CD4-positive, alpha-beta T cell treated with Interleukin-4 for 4 hours (primary cell): Measurements from ENCODE around the gene TOMM20.
"Not testable (repeated sequence)": the region's sequence is repeated elsewhere in the genome, so short reads cannot be mapped to it uniquely, and the experiment has no call there.

Experiments
- DNase-seq: peaks from one replicate; pipeline ENCODE4 v3.0.0-alpha.2; 2020

Gene TOMM20

DNA sequence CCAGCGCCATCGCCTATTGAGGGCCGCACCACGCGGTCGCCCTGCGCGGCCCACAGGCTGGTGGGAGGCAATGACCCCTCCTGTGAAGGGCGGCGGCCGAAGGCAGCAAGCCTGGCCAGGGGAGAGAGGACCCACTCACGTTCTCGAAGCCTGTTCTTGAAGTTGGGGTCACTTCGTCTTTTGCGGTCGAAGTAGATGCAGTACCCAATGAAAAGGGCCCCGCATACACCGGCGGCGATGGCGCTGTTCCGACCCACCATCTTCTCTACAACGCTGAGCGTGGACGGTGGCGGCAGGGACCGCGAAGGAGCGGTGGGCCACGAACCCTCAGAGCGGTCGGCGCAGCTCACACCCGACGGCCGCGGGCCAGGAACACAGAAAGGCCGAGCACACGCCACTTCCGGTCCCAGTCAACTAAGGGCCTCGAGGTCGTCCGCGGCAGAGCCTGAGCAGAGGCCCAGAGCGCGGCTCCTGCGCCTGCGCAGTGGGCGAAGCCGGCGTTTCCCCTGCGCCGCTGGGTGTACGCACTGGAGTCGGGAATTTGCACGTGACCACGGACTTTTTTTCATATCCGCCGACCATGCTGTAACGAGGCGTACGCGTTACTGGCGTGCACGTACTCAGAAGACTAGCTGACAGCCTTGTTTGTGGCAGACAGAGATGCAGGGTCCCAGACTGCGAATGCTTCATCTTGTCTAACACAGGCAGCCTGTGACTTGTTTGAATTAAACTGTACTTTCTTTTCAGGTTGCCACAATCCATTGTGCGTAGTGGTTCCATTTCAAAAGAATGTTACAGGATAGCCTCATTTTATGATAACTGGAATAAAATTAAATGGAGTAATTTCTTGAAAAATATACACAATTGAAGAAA is at the start of gene TOMM20:
Gene TOMM20 (minus strand): TSS at position 382 of the 873 bp plus-strand sequence. CDS start 122 bp downstream, at position 260.
- DNase-seq, result peak; percentile 96

DNA sequence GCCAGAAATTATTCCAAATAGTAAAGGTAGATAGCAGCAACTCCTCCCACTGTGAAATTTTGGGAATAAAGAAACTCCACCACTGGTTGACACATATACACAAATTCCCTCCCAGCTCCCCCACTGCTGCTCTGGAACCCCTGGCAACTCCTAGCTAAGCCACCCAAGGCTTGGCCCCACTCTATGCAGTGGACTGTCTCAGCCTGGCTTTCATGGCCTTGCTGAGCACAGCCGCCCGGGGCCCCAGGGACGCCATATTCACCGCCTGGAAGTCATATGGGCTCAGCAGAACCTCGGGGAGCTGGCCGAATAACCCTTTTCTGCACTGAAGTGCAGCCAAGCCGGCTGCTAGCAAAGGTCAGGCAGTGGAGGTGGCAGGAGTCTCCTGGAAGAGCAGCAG is 47.8 kb upstream of the TOMM20 start:
- no peak for DNase-seq

- DNase-seq, result no peak
Measured at GRCh38 chr1:235169986-235170385, 41.3 kb upstream of the TOMM20 start.

- DNase-seq, result no peak
Measured at GRCh38 chr1:235168375-235168774, 39.7 kb upstream of the TOMM20 start.

GRCh38 chr1:235161685-235162327 is 33.2 kb upstream of the TOMM20 start:
- no peak for DNase-seq

- DNase-seq, result peak; percentile 88
Measured at GRCh38 chr1:235160957-235161684, 32.5 kb upstream of the TOMM20 start, which contains the start of gene RBM34. TSS of gene RBM34 (minus strand) at chr1:235161250. CDS start at chr1:235161226, 24 bp downstream.

- DNase-seq, result peak; percentile 59
Measured at GRCh38 chr1:235160383-235160956, 31.8 kb upstream of the TOMM20 start.

DNA sequence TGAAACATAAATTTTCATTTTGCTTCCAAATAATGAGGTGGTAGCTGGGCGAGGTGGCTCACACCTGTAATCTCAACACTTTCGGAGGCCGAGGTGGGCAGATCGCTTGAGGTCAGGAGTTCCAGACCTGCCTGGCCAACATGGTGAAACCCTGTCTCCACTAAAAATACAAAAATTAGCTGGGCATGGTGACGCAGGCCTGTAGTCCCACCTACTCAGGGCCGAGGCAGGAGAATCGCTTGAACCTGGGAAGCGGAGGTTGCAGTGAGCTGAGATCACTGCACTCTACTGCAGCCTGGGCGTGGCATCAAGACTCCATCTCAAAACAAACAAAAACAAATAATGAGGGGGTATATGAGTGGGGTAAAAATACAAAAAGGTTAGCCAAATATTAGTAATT is 31.3 kb upstream of the TOMM20 start:
- DNase-seq, result not testable (repeated sequence)

DNA sequence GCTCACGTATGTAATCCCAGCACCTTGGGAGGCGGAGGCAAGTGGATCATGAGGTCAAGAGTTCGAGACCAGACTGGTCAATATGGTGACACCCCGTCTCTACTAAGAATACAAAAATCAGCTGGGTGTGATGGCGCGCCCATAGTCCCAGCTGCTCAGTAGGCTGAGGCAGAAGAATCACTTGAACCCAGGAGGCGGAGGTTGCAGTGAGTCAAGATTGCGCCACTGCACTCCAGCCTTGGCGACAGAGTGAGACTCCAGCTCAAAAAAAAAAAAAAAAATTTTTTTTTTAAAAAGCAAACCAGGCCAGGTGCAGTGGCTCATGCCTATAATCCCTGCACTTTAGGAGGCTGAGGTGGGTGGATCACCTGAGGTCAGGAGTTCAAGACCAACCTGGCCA is 30.6 kb upstream of the TOMM20 start:
- DNase-seq, result not testable (repeated sequence)

GRCh38 chr1:235158680-235159079 is 30.0 kb upstream of the TOMM20 start:
- DNase-seq, result no peak

DNA sequence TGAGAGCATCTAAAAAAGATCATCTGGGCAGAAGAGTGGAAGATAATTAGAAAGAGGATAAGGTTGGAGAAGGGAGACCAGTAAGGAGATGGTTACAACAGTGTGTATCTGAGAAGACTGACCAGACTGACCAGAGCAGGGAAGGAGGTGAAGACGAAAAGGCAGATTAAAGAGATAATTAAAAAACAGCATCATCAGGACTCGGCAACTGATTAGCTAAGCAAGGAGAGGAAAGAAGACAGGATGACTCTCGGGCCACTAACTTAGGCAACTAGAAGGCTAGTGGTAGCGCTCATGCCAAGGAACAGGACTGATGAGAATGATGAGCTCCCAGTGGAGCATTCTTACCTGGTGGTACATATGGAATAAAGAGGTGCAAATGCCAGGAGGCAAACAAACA is 28.5 kb upstream of the TOMM20 start:
- no peak for DNase-seq

DNA sequence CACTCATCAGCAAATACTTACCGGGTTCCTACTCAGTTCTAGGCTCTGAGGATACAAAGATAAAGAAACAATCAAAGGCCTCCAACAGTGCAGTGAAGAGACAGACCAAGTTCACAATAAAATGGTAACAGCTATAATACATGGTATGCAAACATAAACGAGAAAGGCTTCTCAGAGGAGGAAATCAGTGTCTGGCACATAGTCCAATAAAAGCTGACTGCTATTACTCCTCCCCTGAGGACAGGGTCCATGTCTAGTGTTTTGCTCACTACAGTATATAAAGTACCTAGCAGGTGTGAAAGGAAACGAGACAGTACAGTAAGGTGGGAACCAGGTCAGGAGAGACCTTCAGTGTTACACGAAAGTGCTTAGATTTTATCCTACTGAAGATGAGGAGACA is 28.1 kb upstream of the TOMM20 start:
- no peak for DNase-seq

GRCh38 chr1:235156265-235156664 is 27.6 kb upstream of the TOMM20 start:
- DNase-seq, result no peak

DNA sequence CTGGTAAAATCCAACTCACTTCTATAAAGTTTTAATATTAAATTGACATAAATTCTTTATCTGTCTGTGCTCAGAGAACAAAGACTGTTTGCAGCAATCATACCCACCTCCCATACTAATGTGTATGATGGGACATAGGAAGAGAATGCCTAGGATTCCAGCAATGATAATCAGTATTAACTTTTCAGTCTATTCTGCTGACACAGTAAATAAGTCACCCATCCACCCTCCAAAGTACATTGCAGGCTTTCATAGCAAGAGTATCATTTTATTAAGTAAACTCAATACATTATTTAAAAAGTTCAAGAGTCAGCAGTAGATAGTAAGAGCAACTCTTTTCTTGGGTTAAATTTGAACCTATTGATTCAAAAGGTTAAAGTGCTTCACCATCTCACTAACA is 23.6 kb upstream of the TOMM20 start:
- DNase-seq, result no peak

- no peak for DNase-seq
Measured at GRCh38 chr1:235151033-235151432, 22.4 kb upstream of the TOMM20 start.

DNA sequence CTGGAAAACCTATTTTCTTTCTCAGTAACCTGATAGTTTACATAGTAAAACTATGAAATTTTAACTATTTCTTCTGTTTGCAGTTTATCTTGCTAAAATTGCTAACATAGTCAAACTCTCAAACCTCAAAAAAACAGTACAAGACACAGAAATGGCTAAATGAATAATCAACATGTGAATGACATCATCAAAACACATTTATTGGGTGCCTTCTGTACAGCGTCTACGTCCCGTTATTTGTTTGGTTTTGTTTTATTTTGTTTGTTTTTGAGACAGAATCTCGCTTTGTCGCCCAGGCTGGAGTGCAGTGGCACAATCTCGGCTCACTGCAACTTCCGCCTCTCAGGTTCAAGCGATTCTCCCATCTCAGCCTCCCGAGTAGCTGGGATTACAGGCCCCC is 21.2 kb upstream of the TOMM20 start:
- DNase-seq, result no peak

GRCh38 chr1:235147269-235147668 is 18.6 kb upstream of the TOMM20 start:
- no peak for DNase-seq

GRCh38 chr1:235145639-235146038 is 17.0 kb upstream of the TOMM20 start:
- no peak for DNase-seq

DNA sequence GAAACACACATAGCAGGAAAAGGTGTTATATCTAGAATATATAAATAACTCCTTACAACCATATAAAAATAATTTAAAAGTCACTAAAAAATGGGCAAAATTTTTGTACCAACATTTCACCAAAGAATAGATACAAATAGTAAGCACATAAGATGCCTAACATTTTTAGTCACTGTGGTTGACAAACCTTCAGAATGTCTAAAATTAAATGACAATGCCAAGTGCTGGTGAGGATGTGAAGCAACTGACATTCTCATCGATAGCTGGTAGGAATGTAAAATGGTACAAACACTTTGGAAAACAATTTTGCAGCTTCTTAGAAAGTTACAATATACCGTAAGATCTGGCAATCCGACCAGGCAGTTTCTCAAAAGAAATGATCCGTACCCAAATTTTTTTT is 14.4 kb upstream of the TOMM20 start:
- DNase-seq, result no peak

- no peak for DNase-seq
Measured at GRCh38 chr1:235139315-235139714, 10.7 kb upstream of the TOMM20 start.

GRCh38 chr1:235138821-235139220 is 10.2 kb upstream of the TOMM20 start:
- DNase-seq, result no peak

DNA sequence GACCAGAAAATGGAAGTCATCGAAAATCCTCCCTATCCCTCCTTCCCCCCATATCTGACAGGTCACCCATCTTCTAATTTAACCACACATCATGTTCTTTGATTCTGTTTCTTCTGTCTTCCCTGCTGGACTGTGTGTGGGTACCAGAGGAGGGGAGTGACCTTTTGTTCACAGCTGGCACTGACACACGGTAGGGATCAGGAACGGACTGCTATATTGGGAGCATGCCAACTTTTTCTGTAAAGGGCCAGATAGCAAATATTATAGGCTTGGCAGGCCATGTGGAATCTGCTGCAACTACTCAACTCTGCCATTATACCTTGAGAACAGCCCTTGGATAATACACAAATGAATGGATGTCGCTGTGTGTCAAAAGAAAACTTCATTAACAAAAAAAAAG is 7.5 kb upstream of the TOMM20 start:
- no peak for DNase-seq

DNA sequence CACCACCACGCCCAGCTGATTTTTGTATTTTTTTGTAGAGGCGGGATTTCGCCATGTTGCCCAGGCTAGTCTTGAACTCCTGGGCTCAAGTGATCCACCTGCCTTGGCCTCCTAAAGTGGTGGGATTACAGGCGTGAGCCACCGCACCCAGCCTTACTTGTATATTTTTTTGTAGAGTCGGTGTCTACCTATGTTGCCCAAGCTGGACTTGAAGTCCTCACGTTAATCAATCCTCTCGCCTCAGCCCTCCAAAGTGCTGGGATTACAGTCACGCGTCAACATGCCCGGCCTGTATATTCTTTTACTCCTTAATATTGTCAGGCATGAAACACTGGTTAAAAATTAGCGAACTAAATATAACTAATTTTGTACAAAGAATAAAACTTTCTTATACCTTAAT is 5.5 kb upstream of the TOMM20 start:
- no peak for DNase-seq
